ENCODE measurements around the gene TBX4.
"Not testable (repeated sequence)": the region's sequence is repeated elsewhere in the genome, so short reads cannot be mapped to it uniquely, and the experiment has no call there.

Gene TBX4

DNA sequence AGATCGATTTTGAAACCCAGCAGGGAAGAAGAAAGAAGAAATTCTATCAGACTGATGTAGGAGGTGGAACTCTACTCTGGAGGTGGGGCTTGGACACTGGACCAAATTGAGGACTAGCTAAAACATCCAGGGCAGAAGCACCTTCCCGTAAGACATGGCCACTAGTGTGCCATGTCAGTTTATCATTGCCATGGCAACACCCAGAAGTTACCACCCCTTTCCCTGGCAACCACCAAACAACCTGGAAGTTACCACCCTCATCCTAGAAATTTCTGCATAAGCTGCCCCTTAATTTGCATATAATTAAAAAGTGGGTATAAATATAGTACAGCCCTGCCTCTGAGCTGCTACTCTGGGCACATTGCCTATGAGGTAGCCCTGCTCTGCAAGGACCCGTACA is 72.1 kb downstream of the TBX4 start:
- DNase-seq (ENCODE audit: low read depth in 2 of 2) = no peak

DNA sequence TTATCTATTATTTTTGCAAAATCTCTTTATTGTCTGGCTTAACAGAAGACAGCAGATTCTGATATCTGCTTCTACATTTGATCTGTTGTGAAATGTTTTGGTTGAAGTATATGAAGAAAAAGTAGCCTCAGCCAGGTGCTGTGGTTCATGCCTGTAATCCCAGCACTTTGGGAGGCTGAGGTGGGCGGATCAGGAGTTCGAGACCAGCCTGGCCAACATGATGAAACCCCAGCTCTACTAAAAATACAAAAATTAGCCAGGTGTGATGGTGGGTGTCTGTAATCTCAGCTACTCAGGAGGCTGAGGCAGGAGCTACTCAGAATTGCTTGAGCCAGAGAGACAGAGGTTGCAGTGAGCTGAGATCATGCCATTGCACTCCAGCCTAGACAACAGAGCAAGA is 75.2 kb downstream of the TBX4 start:
- not testable (repeated sequence) for DNase-seq (ENCODE audit: low read depth in 2 of 2)

DNA sequence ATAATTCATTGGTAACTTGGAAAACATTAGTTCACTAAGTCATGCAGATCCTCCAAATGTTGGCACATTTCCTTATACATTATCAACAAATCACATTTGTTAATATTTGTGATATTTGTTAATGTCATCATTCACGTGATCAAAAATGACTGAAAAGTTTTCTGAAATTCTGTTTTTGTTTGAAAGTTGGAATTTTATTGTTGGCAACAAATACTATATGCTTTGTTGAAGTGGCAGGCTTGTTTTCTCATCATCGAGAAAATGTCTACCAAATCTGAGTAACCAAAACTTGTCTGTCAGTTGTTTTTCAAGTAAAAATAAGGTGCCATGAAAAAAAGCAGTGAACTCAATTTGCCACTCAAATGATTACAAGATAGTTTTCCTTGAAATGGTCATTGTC is 75.9 kb downstream of the TBX4 start:
- no peak for DNase-seq (ENCODE audit: low read depth in 2 of 2)

- DNase-seq (ENCODE audit: low read depth in 2 of 2) = no peak
Observed at GRCh38 chr17:61531223-61531622, 79.0 kb downstream of the TBX4 start.

DNA sequence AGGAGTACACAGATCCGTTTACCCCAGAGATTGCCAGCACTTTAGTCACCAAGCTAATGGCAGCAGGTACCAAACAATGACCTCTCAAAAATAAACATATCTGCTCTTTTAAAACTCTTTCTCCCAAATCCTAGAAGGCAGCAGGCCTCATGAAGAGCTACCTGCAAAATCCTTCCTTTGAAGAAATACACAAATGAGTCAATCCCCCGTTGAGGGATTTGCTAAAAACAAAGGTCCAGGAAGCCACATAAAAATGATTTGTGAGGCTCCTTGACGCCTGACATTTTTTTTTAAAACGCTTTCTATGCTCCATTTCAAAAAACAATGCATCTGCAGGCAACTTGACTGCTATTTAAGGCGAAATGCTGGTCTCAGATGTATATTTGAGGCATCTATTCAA is 80.6 kb downstream of the TBX4 start:
- DNase-seq (ENCODE audit: low read depth in 2 of 2) = no peak

- no peak for DNase-seq (ENCODE audit: low read depth in 2 of 2)
Observed at GRCh38 chr17:61533797-61534196, 81.6 kb downstream of the TBX4 start.

GRCh38 chr17:61534414-61534813 is 82.2 kb downstream of the TBX4 start:
- no peak for DNase-seq (ENCODE audit: low read depth in 2 of 2)
